NB4 (cell line): ENCODE measurements around the gene SCGB3A1.

Experiments used
- CTCF ChIP-seq: IDR thresholded peaks from one replicate; pipeline ENCODE4 v1.5.1; 2012; ENCODE audit warnings: low read depth, low read length
- POLR2A ChIP-seq: IDR thresholded peaks from 2 replicates; pipeline ENCODE4 v1.6.1; 2011; ENCODE audit warnings: mild to moderate bottlenecking; ENCODE audit not compliant: insufficient read length; ENCODE audit errors: extremely low read depth
- TF ChIP-seq, protein P1 (sequence below): IDR thresholded peaks from 2 replicates; pipeline ENCODE4 v1.6.1; 2011; ENCODE audit warnings: low read depth, low read length

- no peak for TF ChIP-seq POLR2A
- no peak for TF ChIP-seq CTCF
- TF ChIP-seq, protein P1, sequence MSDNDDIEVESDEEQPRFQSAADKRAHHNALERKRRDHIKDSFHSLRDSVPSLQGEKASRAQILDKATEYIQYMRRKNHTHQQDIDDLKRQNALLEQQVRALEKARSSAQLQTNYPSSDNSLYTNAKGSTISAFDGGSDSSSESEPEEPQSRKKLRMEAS: no peak
Observed at GRCh38 chr5:180623411-180623834, 32.1 kb upstream of the SCGB3A1 start.
